Brain microvascular endothelial cell (primary cell): ENCODE measurements around the gene ARHGAP45.

Experiments
- DNase-seq: peaks from one replicate; pipeline ENCODE4 v3.0.0-alpha.2; 2020
- H3K27ac ChIP-seq: fragments of 250-450 bp; sonication (Bioruptor Pico); 2 replicates; pipeline ENCODE4 v1.5.1; 2020; ENCODE audit warnings: mild to moderate bottlenecking, moderate library complexity
- H3K27me3 ChIP-seq: fragments of 250-450 bp; sonication (Bioruptor Pico); replicated peaks from 2 replicates; pipeline ENCODE4 v1.5.1; 2020; ENCODE audit warnings: mild to moderate bottlenecking
- H3K36me3 ChIP-seq: fragments of 250-450 bp; sonication (Bioruptor Pico); replicated peaks from 2 replicates; pipeline ENCODE4 v1.5.1; 2020; ENCODE audit warnings: mild to moderate bottlenecking
- H3K4me3 ChIP-seq: 2 replicates; pipeline ENCODE4 v1.5.1; 2011; ENCODE audit warnings: low read depth, mild to moderate bottlenecking, control low read depth, low read length, moderate library complexity
- in situ Hi-C: cut with HindIII; loops from 2 replicates; pipeline ENCODE4 v1.10.0; 2017; ENCODE audit warnings: low sequenced_read_pairs, low pct_ligation_motif_present
- TF ChIP-seq, protein P1 (sequence below): IDR thresholded peaks from 2 replicates; pipeline ENCODE4 v1.5.1; 2011; ENCODE audit warnings: low read depth, mild to moderate bottlenecking, moderate library complexity, low read length, control low read depth, inconsistent platforms; ENCODE audit errors: missing control alignments

ARHGAP45 gene

DNA sequence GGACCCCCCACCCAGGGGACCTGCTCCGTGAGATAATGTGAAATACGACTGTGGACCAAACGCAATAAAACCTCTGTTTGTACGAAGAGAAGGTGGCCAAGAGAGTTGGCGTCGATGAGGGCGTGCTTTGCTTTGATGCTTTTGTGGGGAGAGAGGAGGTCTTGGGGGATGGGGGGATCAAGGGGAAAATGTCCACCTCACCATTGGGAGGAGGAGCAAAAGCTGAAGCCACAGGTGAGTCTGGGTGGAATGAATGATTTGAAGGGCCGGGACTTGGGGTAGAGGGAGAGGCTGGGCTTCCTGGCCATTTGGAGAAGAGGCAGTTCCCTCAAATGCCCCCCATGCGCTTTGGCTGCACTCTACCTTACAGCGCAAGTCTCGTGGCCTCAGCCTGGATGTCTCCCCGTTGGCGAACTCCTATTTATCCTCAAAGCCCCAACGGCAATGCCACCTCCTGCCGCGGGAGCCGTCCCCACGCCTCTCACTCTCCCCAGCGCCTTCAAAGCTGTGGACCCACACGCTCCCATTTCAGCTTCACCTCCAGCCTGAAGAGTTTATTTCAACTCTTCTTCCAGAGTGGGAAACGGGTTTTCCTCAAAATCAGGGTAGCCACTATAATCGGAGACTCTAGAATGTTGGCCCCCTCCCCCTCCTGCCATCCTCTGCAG is 27.9 kb upstream of the ARHGAP45 start:
- Histone ChIP-seq H3K27me3 (no peaks in the 10 kb centered on the region), H3K4me3 (no peak overlapping the region), H3K27ac (no peak overlapping the region), H3K36me3 (peaks cover 38% of the 10 kb centered on the region)
- in situ Hi-C loops: no loop called here
- TF ChIP-seq, protein P1, sequence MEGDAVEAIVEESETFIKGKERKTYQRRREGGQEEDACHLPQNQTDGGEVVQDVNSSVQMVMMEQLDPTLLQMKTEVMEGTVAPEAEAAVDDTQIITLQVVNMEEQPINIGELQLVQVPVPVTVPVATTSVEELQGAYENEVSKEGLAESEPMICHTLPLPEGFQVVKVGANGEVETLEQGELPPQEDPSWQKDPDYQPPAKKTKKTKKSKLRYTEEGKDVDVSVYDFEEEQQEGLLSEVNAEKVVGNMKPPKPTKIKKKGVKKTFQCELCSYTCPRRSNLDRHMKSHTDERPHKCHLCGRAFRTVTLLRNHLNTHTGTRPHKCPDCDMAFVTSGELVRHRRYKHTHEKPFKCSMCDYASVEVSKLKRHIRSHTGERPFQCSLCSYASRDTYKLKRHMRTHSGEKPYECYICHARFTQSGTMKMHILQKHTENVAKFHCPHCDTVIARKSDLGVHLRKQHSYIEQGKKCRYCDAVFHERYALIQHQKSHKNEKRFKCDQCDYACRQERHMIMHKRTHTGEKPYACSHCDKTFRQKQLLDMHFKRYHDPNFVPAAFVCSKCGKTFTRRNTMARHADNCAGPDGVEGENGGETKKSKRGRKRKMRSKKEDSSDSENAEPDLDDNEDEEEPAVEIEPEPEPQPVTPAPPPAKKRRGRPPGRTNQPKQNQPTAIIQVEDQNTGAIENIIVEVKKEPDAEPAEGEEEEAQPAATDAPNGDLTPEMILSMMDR: no peak
- DNase-seq: no peak

DNA sequence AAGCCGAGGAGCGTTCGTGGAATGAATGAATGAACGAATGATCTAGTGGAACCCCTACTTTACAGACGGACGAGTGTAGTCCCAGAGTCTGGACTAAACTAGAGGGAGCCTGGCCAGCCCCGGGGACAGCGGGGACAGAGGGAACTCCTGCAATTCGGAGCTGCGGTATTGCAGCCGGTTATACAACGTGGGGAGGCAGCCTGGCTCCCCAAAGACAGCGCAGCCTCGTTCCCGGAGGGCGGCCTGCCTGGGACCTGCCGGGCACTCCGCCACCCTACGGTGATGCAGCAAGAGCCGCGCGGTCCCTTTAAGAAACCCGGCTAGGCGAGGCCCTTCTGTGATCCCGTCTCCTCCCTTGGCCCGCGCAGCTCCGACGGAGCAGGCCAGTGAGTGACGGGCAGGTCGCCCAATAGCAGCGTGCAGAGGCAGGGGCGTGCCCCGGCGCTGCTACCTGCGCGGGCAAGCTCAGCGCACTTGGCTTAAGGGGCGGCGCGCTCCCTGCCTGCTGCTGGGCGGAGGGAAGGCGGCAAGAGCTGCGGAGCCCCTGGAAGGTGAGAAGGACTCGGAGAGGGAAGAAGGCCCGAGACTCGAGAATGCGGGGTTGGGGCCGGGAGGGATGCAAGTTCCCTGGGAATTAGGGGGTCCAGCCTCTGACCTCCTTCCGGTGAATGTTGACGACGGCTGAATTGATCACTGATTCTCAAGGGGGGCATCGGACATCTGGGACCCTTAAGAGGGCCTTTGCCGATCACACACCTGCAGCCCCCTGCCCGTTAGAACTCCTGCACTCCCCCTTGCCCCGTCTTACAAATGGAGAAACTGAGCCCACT is 27.1 kb upstream of the ARHGAP45 start, which contains the start of gene ABCA7:
ABCA7 (plus strand) TSS at position 462 of the 830 bp plus-strand sequence. CDS start 1,255 bp downstream, outside the sequence.
- H3K27ac ChIP-seq: no peak within 1 kb of the TSS
- H3K36me3 ChIP-seq: peaks cover 38% of the 10 kb centered on the region
- no peaks in the 10 kb centered on the region for H3K27me3 ChIP-seq
- peak; percentile 96 for DNase-seq
- in situ Hi-C loops: no loop called here
- TF ChIP-seq, protein P1: peak; percentile 2
- peak within 1 kb of the TSS; percentile 52 for H3K4me3 ChIP-seq

DNA sequence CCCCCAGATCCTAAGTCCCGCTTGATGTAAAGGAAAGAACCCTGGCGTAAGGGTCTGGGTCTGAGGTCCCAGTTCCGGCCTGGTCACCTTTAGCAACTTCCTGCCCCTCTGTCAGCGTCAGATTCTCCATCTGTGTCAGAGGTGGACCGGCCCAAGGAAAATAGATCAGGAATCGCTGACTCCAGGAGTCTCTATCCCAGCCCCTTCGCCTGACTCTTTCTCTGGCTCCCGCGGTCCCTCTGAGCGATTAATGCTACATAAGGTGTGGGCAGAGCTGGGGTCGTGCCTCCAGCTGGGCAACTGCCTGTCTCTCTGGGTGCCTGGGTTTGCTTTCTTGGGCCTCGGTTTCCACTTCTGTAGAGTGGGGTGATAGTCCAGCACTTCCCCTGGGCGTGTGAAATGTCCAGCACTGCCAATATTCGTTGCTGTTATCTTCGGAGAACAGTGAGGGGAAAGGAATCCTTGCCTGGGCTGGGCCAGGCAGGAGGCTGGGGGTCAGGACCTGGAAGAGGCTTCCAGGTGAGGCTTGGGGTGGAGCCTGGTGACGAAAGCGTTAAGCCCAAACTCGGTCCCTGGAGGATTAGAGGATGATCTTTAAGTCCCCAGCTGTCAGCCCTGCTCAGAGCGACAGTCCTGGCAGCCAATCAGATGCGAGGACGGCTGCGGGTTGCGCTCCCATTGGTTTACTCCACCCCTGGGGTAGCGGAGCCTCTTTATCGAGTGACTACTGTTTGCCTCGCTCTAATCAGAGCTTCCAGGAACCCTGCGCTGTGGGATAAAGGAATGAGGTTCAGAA is 26.3 kb upstream of the ARHGAP45 start:
- Histone ChIP-seq H3K36me3 (peaks cover 33% of the 10 kb centered on the region), H3K27ac (no peak overlapping the region), H3K27me3 (no peaks in the 10 kb centered on the region), H3K4me3 (peak overlapping the region; percentile 52)
- in situ Hi-C loops: no loop called here
- TF ChIP-seq, protein P1: no peak
- peak; percentile 94 for DNase-seq

DNA sequence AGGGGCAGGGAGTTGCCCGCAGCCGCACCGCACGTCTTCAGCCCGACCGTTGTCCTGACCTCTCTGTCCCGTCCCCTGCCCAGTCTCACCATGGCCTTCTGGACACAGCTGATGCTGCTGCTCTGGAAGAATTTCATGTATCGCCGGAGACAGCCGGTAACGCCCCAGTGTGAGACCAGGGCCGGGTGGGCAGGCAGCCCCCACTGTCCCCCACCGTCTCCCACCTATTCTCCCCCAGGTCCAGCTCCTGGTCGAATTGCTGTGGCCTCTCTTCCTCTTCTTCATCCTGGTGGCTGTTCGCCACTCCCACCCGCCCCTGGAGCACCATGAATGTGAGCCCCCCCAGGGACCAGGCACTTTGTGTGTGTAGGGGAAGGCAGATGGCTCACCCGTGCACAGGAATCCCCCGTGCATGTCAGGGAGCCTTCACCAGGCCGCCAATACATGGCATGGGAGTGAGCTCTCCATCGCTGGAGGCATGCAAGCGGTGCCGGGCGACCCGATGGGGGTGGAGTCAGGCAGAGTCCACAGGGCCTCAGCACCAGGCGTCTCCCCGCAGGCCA is 25.6 kb upstream of the ARHGAP45 start:
- TF ChIP-seq, protein P1: no peak
- Histone ChIP-seq H3K36me3 (peaks cover 26% of the 10 kb centered on the region), H3K27ac (no peak overlapping the region), H3K4me3 (peak overlapping the region; percentile 52), H3K27me3 (no peaks in the 10 kb centered on the region)
- in situ Hi-C loops: no loop called here
- no peak for DNase-seq

DNA sequence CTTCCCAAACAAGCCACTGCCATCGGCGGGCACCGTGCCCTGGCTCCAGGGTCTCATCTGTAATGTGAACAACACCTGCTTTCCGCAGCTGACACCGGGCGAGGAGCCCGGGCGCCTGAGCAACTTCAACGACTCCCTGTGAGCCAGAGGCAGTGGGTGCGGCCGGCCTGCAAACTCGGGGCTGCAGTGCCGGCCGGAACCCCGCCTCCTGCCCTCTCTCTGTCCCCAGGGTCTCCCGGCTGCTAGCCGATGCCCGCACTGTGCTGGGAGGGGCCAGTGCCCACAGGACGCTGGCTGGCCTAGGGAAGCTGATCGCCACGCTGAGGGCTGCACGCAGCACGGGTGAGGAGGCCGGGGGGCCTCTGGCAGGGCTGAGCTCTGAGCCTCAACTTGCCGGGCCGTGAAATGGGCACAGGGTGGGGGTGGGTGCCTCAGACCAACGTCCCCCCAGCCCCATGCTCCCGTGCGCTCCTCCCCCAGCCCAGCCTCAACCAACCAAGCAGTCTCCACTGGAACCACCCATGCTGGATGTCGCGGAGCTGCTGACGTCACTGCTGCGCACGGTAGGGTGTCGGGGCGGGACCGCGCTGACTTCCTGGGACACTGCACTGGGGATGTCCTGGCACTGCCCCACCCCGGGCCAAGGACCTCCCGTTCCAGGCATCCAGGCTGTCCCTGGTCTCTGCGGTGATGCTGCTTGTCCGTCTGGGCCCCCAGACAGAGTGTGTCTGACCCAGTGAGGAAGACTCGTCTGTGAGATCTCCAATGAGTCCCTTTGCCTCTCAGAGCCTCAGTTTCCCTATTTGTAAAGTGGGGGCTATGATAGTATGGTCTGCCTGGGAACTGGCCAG is 24.9 kb upstream of the ARHGAP45 start:
- TF ChIP-seq, protein P1: no peak
- Histone ChIP-seq H3K27me3 (no peaks in the 10 kb centered on the region), H3K36me3 (peaks cover 20% of the 10 kb centered on the region), H3K27ac (no peak overlapping the region), H3K4me3 (no peak overlapping the region)
- DNase-seq: no peak
- in situ Hi-C loops: no loop called here
